Myocyte (in vitro differentiated cells): ENCODE data around the gene IRX3. TPM values are rescaled to one million over a fixed set of nuclear protein-coding genes. Genes with fewer than 3 reads are reported as not detected.
"Not testable (repeated sequence)": the region's sequence is repeated elsewhere in the genome, so short reads cannot be mapped to it uniquely, and the experiment has no call there.

Experiments
- DNase-seq: peaks from one replicate; pipeline ENCODE4 v3.0.0-alpha.2; 2012; ENCODE audit warnings: low read depth
- total RNA-seq: library from RNA; depleted of rRNA; stranded (reverse); fragments of >200 nt; gene quantifications from 2 replicates; pipeline ENCODE4 v1.2.3, GENCODE V29; 2014

The IRX3 gene
- total RNA-seq, 1 donor from 2014 or later: 67.1 TPM

DNA sequence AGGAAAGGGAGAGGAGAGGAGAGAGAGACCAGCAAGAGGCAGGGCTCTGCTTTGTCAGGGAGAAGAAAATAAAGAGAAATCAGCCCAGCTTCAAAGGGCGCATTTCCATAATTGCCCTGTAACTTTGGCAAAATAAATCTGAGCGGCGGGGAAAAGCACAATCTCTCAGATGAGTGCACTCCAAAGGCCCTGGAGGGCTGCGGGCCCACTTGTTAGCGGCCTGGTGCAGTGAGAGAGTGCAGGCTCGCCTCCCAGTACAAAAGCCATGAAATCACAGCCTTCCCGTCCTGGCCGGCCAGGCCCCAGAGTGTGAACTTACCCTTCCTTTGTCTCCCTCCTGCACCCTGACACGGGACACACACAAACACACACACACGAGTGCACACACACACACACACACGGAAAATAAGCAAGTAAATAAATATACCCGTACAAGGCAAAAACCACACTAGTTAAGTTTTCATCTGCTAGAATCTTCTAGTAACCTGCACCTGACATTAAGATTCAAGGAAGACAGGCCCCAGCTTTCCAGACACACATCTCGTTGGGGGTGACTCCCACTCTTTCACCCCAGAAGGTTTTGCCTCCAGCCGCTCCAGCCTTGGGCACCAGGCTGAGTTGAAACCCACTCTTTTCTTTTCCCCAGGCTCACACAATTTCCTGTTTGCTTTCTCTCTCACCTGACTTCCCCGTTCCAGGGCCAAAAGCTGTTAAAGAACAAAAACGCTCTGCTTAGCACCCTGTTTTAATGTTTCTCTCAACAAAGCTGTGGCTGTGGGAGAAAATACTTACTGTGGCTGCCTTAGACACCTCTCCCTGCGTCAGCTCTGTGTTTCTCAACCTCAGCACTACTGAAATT lies 8.5 kb downstream of the IRX3 start:
- no peak for DNase-seq

DNA sequence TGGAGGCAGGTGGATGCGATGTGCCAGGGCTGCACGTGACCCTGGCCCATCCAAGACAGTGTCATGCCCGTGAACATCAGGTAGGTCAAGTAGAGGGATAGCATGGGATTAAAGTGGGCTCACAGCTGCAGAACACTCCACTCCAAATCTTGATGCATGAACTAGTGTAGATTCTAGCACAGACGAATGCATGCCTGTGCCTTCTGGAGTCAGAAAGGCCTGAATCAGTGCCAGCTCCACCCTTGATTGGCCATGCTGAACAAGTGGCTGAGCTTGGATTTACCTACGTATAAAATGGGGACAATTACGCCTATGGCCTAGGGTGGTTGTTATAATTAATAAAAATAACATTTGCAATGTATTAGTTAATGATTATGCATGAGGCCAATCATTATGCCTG lies 10.6 kb downstream of the IRX3 start:
- no peak for DNase-seq

GRCh38 chr16:54273566-54273965 lies 13.0 kb downstream of the IRX3 start:
- DNase-seq: no peak

- no peak for DNase-seq
Observed at GRCh38 chr16:54270711-54271110, 15.9 kb downstream of the IRX3 start.

- DNase-seq: no peak
Observed at GRCh38 chr16:54269461-54269860, 17.1 kb downstream of the IRX3 start.

GRCh38 chr16:54268766-54269165 lies 17.8 kb downstream of the IRX3 start:
- DNase-seq: no peak

GRCh38 chr16:54268340-54268739 lies 18.2 kb downstream of the IRX3 start:
- DNase-seq: no peak

DNA sequence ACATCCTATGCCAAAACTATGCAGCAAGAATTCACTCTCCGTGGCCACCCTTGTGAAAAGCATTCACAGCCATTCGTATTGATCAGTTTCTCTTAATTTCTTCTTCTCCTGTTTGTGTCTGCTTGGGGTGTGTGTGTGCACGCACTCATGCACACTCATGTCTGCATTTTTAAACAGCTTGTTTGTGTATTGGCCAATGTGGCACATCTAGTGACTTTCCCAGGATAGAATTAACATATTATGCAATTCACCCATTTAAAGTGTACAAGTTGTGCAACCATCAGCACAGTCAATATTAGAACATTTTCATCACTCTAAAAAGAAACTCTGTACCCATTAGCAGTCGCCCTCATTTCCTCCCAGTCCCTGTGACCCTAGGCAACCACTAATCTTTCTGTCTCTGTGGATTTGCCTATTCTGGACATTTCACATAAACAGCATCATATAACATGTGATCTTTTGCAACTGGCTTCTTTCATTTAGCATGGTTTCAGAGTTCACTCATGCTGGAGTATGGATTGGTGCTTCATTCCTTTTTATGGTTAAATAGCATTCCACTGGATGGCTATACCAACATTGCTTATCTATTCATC lies 20.1 kb downstream of the IRX3 start:
- DNase-seq: no peak

DNA sequence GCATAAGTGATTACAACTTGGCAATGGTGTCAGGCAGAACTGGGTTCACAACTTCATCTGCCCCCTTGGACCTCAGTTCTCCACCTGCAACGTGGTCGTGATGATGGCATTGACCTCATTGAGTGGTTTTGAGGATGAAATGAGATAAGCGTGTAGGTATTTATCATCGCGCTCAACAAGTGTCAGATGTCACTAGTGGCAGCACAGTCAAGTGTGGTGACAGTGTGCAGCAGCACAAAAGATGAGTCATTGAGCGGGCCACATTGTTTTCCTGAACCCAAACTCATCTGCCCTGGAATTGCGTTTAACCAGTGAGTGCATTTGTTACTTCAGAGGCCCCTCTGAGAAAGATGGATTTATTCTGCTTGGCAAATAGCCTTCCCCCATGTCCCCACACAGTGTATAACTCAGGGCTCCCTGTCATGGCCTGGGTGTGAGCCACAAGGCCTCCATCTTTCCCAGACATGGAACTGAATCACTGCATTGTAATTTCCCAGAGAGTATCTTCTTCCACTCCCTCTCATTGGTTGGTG lies 20.9 kb downstream of the IRX3 start:
- DNase-seq: peak; percentile 90

DNA sequence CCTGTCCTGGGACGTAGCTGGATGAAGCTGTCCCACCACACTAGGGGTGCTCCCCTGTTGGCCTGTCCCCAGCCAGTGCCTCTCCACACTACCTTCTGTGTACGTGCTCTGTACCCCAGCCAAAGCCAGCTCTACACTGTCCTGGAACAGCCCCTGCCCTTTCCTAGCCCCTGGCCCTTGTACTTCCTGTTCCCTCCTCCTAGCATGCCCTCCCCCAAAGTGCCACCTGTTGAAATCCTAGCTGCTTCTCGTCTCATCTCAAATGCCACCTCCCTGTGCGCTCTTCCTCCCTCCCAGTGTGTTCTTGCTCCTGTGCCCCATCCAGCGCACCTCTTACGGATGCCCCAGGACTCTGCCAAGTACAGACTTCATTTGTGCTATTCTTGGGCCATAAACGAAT lies 33.5 kb downstream of the IRX3 start:
- DNase-seq: no peak

DNA sequence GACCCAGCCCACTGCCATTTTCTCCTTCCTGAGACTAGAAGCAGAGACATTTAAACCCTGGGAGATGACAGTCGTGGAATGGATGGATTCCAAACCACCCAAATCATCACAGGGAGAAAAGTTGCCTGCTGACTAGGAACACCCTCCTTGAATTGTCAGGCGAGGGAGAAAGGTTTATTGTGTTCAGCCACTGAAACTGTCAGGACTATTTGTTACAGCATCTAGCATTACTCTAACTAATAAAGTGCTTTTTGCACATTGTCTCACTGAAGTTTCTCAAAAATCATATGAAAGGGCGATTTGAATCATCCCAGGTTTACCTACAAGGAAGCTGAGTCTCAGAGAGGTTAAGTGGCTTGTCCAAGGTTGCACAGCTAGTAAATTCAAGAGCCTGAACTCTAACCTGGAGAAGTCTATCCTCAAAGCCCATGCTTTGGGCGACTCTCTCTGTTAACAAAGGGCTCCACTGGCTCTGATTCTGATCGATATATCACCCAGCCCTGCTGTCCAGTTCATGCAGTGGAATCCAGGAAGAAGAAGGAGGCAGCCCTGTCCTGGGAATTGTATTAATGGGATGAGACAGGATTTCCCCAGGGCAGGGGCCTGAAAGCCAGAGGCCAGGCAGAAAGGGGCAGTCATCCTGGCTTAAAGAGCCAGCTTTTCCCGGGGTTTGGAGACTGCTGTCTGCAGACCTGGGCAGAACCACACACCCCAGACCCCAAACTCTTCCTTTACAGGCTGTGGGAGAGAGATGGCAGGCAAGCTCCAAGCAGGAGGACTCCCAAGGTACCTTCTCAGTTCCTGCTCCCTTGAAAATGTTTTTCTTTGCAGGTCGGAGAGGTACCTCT lies 37.5 kb downstream of the IRX3 start:
- DNase-seq: no peak

- not testable (repeated sequence) for DNase-seq
Observed at GRCh38 chr16:54247705-54248104, 38.9 kb downstream of the IRX3 start.

DNA sequence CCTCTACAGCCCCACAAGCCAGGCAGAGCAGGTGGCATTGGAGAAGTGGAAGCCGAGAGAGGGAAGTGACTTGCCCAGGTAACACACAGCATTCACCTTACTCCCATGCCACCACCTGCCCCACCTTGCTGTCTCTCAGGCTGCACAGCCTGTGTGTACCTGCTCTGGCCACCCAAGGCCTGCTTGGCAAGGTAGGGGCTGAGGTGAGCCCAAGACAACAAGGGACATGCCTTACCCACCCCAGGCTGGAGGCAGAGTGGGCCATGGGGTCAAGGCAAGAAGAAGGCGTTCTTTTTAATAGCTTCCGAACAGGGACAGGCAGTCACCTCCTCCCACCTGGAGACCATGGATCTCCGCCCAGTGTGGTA lies 40.1 kb downstream of the IRX3 start:
- no peak for DNase-seq

- DNase-seq: no peak
Observed at GRCh38 chr16:54245788-54246453, 40.7 kb downstream of the IRX3 start.

GRCh38 chr16:54244061-54244886 lies 42.3 kb downstream of the IRX3 start:
- DNase-seq: no peak

- DNase-seq: no peak
Observed at GRCh38 chr16:54243202-54243601, 43.4 kb downstream of the IRX3 start.

DNA sequence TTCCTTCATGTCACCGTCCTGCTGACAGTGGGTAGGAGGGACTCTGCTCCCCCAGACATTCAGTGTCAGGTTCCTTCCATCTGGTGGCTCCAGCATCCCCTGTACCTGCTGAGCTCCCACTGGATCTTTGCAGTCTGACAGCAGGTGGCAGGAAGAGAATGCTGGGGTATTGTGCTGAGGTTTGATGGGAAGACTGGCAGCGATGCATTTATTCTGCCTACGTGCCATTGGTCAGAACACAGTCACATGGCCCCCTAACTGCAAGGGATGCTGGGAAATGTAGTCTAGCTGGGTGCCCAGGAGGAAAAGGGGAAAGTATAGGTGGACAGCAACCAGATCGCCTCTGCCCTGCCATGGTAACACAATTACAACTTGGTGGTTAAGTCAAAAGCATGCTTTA lies 44.4 kb downstream of the IRX3 start:
- no peak for DNase-seq

DNA sequence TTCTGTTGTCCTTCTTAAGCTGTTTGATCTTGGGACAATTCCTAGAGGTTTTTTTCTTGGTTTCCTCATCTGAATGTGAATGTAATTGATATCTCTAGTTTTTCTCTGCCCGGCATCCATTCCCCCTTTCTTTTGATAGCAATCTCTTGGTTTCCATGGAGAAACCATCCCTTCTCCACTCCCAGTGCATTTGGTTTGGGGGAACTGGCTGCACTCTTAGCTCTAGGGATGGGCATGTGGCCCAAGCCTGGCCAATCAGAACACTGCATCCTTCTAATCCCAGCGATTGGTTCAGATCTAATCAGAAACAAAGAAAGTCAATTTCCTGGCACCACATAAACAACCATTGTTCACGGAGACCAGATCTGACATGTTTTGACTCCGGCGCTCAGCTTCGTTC lies 45.1 kb downstream of the IRX3 start:
- DNase-seq: no peak

- DNase-seq: no peak
Observed at GRCh38 chr16:54240271-54241129, 46.1 kb downstream of the IRX3 start.
